Rectal smooth muscle tissue (tissue), 1 donor: ENCODE measurements around the gene GLI3.

Source experiments
- H3K27ac ChIP-seq: one replicate; pipeline ENCODE4 v1.7.0; 2013; ENCODE audit warnings: low read depth, low read length, inconsistent platforms
- H3K27me3 ChIP-seq: one replicate; pipeline ENCODE4 v1.7.0; 2013; ENCODE audit warnings: low read length; ENCODE audit not compliant: control insufficient read depth, insufficient read depth
- H3K36me3 ChIP-seq: one replicate; pipeline ENCODE4 v1.7.0; 2013; ENCODE audit warnings: low read length; ENCODE audit not compliant: control insufficient read depth, insufficient read depth
- H3K4me1 ChIP-seq: one replicate; pipeline ENCODE4 v1.7.0; 2013; ENCODE audit warnings: low read length; ENCODE audit not compliant: control insufficient read depth, insufficient read depth
- H3K4me3 ChIP-seq: one replicate; pipeline ENCODE4 v1.7.0; 2013; ENCODE audit warnings: low read length
- H3K9ac ChIP-seq: one replicate; pipeline ENCODE4 v1.7.0; 2013; ENCODE audit warnings: low read length

The GLI3 gene

DNA sequence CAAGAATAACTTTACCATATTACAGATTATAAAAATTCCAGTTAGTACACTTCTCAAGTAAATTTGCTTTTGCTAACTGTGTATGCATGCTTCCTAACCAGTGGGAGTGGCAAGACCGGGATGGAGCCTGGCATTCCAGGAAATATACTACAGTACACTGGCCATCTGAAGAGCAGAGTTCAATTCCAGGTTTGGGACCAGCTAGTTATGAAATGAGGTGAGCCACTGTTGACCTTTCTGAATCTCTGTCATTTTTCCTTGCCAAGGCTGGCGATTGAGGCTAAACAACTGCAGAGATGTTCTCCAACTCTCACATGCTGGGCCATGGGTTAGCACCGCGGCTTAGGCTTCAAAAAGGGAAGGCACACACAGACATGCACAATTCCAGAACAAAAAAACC lies 258.2 kb downstream of the GLI3 start:
- peak overlapping the region; percentile 72 for H3K27ac ChIP-seq
- H3K27me3 ChIP-seq, result no peaks in the 10 kb centered on the region
- H3K4me3 ChIP-seq, result no peak overlapping the region
- no peak overlapping the region for H3K9ac ChIP-seq
- no peaks in the 10 kb centered on the region for H3K36me3 ChIP-seq
- peaks cover 37% of the 10 kb centered on the region for H3K4me1 ChIP-seq

- H3K9ac ChIP-seq, result no peak overlapping the region
- peaks cover 37% of the 10 kb centered on the region for H3K4me1 ChIP-seq
- peak overlapping the region; percentile 48 for H3K27ac ChIP-seq
- H3K4me3 ChIP-seq, result no peak overlapping the region
- no peaks in the 10 kb centered on the region for H3K27me3 ChIP-seq
- no peaks in the 10 kb centered on the region for H3K36me3 ChIP-seq
Observed at GRCh38 chr7:41977661-41978060, 259.3 kb downstream of the GLI3 start.

GRCh38 chr7:41977151-41977651 lies 259.8 kb downstream of the GLI3 start:
- no peak overlapping the region for H3K9ac ChIP-seq
- H3K27me3 ChIP-seq, result no peaks in the 10 kb centered on the region
- H3K36me3 ChIP-seq, result no peaks in the 10 kb centered on the region
- peak overlapping the region; percentile 48 for H3K27ac ChIP-seq
- peaks cover 37% of the 10 kb centered on the region for H3K4me1 ChIP-seq
- H3K4me3 ChIP-seq, result no peak overlapping the region

DNA sequence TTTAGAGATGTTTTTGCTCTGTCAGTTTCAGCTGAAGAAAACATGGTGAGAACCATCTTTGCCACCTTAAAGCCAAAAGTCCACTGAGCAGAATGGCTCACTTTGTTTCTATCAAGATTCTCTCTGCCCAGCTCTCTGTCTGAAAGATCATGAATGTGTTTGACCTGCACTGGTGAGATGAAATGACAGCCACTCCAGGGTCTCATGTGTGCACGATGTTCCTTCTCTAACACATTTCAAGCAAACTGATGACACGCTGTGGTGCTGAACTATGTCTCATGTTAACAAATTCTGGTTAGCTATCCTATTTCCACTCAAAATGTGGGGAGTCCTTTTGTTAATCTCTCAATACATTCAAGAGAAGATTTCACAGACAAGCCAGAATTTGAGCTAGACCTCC lies 260.6 kb downstream of the GLI3 start:
- Histone ChIP-seq H3K27ac (no peak overlapping the region), H3K4me3 (no peak overlapping the region), H3K9ac (no peak overlapping the region), H3K27me3 (no peaks in the 10 kb centered on the region), H3K4me1 (peaks cover 30% of the 10 kb centered on the region), H3K36me3 (no peaks in the 10 kb centered on the region)

GRCh38 chr7:41975849-41976248 lies 261.2 kb downstream of the GLI3 start:
- Histone ChIP-seq H3K9ac (no peak overlapping the region), H3K36me3 (peaks cover 2% of the 10 kb centered on the region), H3K4me1 (peaks cover 25% of the 10 kb centered on the region), H3K27me3 (no peaks in the 10 kb centered on the region), H3K4me3 (no peak overlapping the region), H3K27ac (no peak overlapping the region)

DNA sequence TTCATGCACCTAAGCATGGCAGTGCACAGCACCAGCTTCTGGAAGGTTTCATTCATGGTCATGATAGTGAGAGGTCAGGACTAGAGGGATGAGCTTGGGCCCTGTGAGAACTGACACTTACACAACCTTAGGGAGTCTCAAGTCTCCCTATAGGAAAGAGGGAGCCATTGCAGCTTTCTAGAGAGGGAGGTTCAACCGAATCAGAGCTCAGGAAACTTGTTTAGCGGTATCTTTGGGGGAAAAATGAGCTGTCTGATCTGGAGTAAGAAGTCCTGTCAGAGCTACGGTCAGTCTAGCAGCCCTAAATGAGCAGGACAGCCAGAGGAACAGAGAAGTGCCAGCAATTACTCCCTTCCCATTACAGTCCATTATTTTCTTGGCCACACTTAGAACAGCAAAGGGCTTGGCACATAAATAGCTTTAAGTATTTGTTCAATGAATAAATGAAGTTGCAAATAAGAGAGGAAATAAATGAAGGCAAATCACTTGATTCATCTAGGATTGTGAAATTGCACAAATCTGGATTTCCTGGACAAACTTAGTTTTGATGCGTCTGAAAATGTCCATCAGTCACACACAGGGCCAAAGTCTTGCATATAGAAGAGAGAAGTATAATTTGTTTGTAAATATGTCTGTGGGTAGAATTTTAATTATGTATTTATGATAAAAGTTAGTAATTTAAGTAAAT lies 262.0 kb downstream of the GLI3 start:
- Histone ChIP-seq H3K4me3 (no peak overlapping the region), H3K9ac (no peak overlapping the region), H3K27me3 (no peaks in the 10 kb centered on the region), H3K36me3 (peaks cover 2% of the 10 kb centered on the region), H3K4me1 (peaks cover 19% of the 10 kb centered on the region), H3K27ac (no peak overlapping the region)

DNA sequence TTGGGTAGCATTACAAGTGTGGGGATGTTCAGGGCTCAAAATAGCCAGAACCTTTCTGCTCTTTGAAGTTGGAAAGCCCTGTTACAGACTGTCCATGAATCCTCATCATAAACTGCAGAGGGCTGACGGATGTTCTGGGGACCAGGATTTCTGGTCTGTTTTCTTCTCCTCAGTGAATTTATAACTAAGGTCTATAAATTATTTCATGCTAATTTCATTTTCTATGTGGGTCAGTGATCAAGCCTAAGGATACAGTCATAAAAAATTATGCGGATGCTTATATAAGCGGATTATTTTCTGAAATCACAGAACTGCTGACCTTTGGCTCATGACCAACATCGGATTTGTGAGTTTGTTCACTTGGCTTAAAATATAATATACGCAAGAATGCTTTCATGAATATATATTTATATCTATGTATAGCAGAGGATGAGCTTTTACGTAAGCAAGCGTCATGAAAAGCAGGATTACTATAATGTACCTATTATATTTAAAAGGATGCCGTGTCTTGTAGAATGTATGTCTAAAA lies 263.7 kb downstream of the GLI3 start:
- Histone ChIP-seq H3K36me3 (peaks cover 2% of the 10 kb centered on the region), H3K9ac (no peak overlapping the region), H3K4me1 (peaks cover 9% of the 10 kb centered on the region), H3K27me3 (no peaks in the 10 kb centered on the region), H3K27ac (no peak overlapping the region), H3K4me3 (no peak overlapping the region)

- no peak overlapping the region for H3K4me3 ChIP-seq
- peaks cover 9% of the 10 kb centered on the region for H3K4me1 ChIP-seq
- no peak overlapping the region for H3K27ac ChIP-seq
- peaks cover 2% of the 10 kb centered on the region for H3K36me3 ChIP-seq
- no peaks in the 10 kb centered on the region for H3K27me3 ChIP-seq
- no peak overlapping the region for H3K9ac ChIP-seq
Observed at GRCh38 chr7:41972776-41973175, 264.2 kb downstream of the GLI3 start.

GRCh38 chr7:41972270-41972669 lies 264.7 kb downstream of the GLI3 start:
- H3K36me3 ChIP-seq, result peaks cover 2% of the 10 kb centered on the region
- no peak overlapping the region for H3K4me3 ChIP-seq
- peaks cover 5% of the 10 kb centered on the region for H3K4me1 ChIP-seq
- H3K27ac ChIP-seq, result no peak overlapping the region
- H3K27me3 ChIP-seq, result no peaks in the 10 kb centered on the region
- H3K9ac ChIP-seq, result no peak overlapping the region

DNA sequence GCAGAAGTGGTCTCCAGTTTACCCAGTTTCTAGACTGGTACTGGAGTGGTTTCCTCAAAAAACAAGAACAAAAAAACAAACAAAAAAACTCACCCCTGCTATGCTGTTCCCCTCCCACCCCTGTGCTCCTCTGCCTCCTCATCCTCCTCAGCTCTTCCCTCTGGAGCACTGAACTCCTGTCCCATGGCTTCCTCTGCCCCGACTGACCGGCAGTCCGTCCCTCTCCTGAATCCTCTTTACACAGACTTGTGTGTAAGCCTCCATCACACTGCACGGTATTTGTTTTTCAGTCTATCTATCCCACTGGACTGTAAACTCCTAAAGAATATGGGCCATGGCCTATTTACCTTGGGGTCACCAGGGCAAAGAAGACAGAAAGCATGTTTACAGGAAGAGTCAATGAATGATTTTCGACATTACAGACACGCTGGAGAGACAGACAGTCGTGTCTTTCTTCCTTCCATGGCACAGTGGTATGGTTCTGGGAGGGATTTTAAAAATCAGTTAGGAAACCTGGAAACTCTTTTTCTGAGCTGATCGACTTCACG lies 265.3 kb downstream of the GLI3 start:
- Histone ChIP-seq H3K4me3 (no peak overlapping the region), H3K36me3 (peaks cover 2% of the 10 kb centered on the region), H3K27ac (no peak overlapping the region), H3K9ac (no peak overlapping the region), H3K4me1 (peaks cover 3% of the 10 kb centered on the region), H3K27me3 (no peaks in the 10 kb centered on the region)

DNA sequence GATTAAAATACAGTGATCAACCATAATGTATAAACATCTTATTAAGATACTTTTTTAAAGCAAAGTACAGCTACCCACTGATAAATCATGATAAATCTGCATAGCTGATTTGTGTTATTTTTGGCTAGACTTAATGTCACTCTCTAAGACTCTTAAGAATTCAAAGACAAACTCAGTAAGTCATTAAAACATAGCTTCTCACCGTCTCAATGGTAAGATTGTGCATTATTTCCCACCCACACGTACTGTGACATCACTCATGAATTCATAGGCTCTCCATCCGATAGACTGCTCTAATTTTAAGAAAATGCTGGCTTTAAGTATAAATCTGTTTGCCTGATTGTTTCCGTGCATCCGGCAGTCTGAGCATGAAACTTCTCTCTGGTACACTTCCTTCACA lies 266.1 kb downstream of the GLI3 start:
- H3K9ac ChIP-seq, result no peak overlapping the region
- H3K4me1 ChIP-seq, result peaks cover 3% of the 10 kb centered on the region
- H3K27ac ChIP-seq, result no peak overlapping the region
- H3K36me3 ChIP-seq, result peaks cover 6% of the 10 kb centered on the region
- no peak overlapping the region for H3K4me3 ChIP-seq
- no peaks in the 10 kb centered on the region for H3K27me3 ChIP-seq

GRCh38 chr7:41969561-41970105 lies 267.4 kb downstream of the GLI3 start:
- Histone ChIP-seq H3K27me3 (no peaks in the 10 kb centered on the region), H3K27ac (no peak overlapping the region), H3K9ac (no peak overlapping the region), H3K4me1 (peaks cover 3% of the 10 kb centered on the region), H3K36me3 (peaks cover 6% of the 10 kb centered on the region), H3K4me3 (no peak overlapping the region)
